ENCODE results near the gene PKP3. TPM values are rescaled to one million over a fixed set of nuclear protein-coding genes. Genes with fewer than 3 reads are reported as not detected.
"Not testable (repeated sequence)": the region's sequence is repeated elsewhere in the genome, so short reads cannot be mapped to it uniquely, and the experiment has no call there.

Gene PKP3
- total and polyA plus RNA-seq, 7 donors = 0.10 to 0.75 (median 0.15) TPM; not detected in 2

DNA sequence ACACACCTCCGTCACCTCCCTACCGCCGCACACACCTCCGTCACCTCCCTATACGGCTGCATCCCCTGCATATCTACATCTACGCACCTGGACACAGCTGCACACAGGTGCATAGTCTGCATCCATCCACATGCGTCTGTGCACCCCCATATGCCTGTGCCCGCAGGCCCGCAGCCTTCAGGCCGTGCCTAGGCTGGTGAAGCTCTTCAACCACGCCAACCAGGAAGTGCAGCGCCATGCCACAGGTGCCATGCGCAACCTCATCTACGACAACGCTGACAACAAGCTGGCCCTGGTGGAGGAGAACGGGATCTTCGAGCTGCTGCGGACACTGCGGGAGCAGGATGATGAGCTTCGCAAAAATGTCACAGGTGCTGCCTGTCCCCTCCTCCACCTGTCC is 4.8 kb downstream of the PKP3 start:
- no peaks in the 10 kb centered on the region for H3K9me3 ChIP-seq
- H3K27me3 ChIP-seq (ENCODE audit: insufficient read depth in 3 of 3, low read length in 2 of 3) = peaks cover 0 to 38% (median 0%) of the 10 kb centered on the region in 3 donors
- H3K4me1 ChIP-seq = no peaks in the 10 kb centered on the region
- 81 to 93% (median 84%) methylated on average over 20 of the region's 20 CpGs for WGBS, 3 donors
- intact Hi-C loops (cut with DNase I) = no loop called here
- ATAC-seq (no peak), DNase-seq (no peak)
- H3K27ac ChIP-seq = no peak overlapping the region
- no peak overlapping the region for H3K4me3 ChIP-seq
- H3K36me3 ChIP-seq (ENCODE audit: insufficient read depth in 1 of 2, low read depth in 1 of 2) = no peaks in the 10 kb centered on the region
- TF ChIP-seq, protein P1, sequence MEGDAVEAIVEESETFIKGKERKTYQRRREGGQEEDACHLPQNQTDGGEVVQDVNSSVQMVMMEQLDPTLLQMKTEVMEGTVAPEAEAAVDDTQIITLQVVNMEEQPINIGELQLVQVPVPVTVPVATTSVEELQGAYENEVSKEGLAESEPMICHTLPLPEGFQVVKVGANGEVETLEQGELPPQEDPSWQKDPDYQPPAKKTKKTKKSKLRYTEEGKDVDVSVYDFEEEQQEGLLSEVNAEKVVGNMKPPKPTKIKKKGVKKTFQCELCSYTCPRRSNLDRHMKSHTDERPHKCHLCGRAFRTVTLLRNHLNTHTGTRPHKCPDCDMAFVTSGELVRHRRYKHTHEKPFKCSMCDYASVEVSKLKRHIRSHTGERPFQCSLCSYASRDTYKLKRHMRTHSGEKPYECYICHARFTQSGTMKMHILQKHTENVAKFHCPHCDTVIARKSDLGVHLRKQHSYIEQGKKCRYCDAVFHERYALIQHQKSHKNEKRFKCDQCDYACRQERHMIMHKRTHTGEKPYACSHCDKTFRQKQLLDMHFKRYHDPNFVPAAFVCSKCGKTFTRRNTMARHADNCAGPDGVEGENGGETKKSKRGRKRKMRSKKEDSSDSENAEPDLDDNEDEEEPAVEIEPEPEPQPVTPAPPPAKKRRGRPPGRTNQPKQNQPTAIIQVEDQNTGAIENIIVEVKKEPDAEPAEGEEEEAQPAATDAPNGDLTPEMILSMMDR (IDR thresholded peaks at IDR 0.05) = no peak

GRCh38 chr11:399731-400211 is 5.8 kb downstream of the PKP3 start:
- no peaks in the 10 kb centered on the region for H3K9me3 ChIP-seq
- no peak overlapping the region for H3K27ac ChIP-seq
- TF ChIP-seq, protein P1 (IDR thresholded peaks at IDR 0.05) = no peak
- no peaks in the 10 kb centered on the region for H3K4me1 ChIP-seq
- 34 to 91% (median 49%) methylated on average over 15 to 21 of the region's 21 CpGs for WGBS, 3 donors
- H3K36me3 ChIP-seq (ENCODE audit: insufficient read depth in 1 of 2, low read depth in 1 of 2) = no peaks in the 10 kb centered on the region
- DNase-seq (no peak), ATAC-seq (no peak)
- intact Hi-C loops (cut with DNase I) = no loop called here
- peaks cover 0 to 36% (median 0%) of the 10 kb centered on the region in 3 donors for H3K27me3 ChIP-seq (ENCODE audit: insufficient read depth in 3 of 3, low read length in 2 of 3)
- no peak overlapping the region for H3K4me3 ChIP-seq

- H3K27ac ChIP-seq = no peak overlapping the region
- WGBS, 3 donors = 9 to 83% (median 61%) methylated on average over 19 to 50 of the region's 50 CpGs
- ATAC-seq = no peak
- H3K36me3 ChIP-seq (ENCODE audit: insufficient read depth in 1 of 2, low read depth in 1 of 2) = no peaks in the 10 kb centered on the region
- H3K4me1 ChIP-seq = no peaks in the 10 kb centered on the region
- DNase-seq = no peak
- intact Hi-C loops (cut with DNase I) = no loop called here
- peaks cover 0 to 31% (median 0%) of the 10 kb centered on the region in 3 donors for H3K27me3 ChIP-seq (ENCODE audit: insufficient read depth in 3 of 3, low read length in 2 of 3)
- TF ChIP-seq, protein P1 (IDR thresholded peaks at IDR 0.05) = no peak
- H3K9me3 ChIP-seq = no peaks in the 10 kb centered on the region
- no peak overlapping the region for H3K4me3 ChIP-seq
These were observed 6.3 kb downstream of the PKP3 start for GRCh38 chr11:400241-400689.

GRCh38 chr11:401196-401595 is 7.2 kb downstream of the PKP3 start:
- H3K4me3 ChIP-seq; H3K9me3 ChIP-seq; H3K4me1 ChIP-seq; H3K36me3 ChIP-seq (ENCODE audit: insufficient read depth in 1 of 2, low read depth in 1 of 2); intact Hi-C loops (cut with DNase I); ATAC-seq; DNase-seq; H3K27ac ChIP-seq: not testable (repeated sequence)
- H3K27me3 ChIP-seq (ENCODE audit: insufficient read depth in 3 of 3, low read length in 2 of 3) = peaks cover 0 to 26% (median 0%) of the 10 kb centered on the region in 3 donors
- 97 to 100% methylated on average over 6 to 36 of the region's 52 CpGs; no CpG with 5 or more reads in 1 of the 3 donors for WGBS, 3 donors

DNA sequence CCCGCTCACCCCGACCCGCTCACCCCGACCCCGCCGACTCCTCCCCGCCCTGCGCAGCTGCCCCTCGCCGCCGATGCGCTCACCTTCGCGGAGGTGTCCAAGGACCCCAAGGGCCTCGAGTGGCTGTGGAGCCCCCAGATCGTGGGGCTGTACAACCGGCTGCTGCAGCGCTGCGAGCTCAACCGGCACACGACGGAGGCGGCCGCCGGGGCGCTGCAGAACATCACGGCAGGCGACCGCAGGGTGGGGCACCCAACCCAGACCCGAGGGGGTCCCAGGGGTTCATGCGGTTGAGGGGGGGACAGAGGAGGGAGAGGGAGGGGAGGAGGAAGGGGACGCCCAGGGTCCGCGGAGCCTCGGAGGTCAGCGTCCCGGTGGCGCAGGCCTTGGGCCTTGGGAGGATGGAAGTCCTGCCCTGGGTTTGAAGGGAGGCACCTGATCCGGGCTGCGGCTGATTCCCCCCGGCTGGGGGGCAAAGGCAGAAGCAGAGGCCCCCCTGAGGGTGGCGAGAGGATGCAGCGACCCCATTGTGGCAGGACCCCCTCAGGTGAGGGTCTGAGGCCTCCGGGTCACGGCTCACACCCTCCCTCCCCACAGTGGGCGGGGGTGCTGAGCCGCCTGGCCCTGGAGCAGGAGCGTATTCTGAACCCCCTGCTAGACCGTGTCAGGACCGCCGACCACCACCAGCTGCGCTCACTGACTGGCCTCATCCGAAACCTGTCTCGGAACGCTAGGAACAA is 9.2 kb downstream of the PKP3 start:
- Histone ChIP-seq H3K4me1 (peaks cover 8% of the 10 kb centered on the region), H3K4me3 (no peak overlapping the region), H3K27ac (no peak overlapping the region), H3K27me3 (ENCODE audit: insufficient read depth in 3 of 3, low read length in 2 of 3) (peaks cover 0 to 21% (median 0%) of the 10 kb centered on the region in 3 donors), H3K36me3 (ENCODE audit: insufficient read depth in 1 of 2, low read depth in 1 of 2) (no peaks in the 10 kb centered on the region), H3K9me3 (no peaks in the 10 kb centered on the region)
- DNase-seq (peak in 1 of 2 donors; percentile 48), ATAC-seq (no peak)
- TF ChIP-seq, protein P1 (IDR thresholded peaks at IDR 0.05) = no peak
- intact Hi-C loops (cut with DNase I) = no loop called here
- 45 to 90% (median 70%) methylated on average over 46 to 55 of the region's 55 CpGs for WGBS, 3 donors

Measured in psoas muscle (tissue), 8 donors.